Measurements from ENCODE around the gene NPAP1.

GRCh38 chr15:24676431-24676830 lies 856 bp downstream of the NPAP1 start:
- no peak for TF ChIP-seq CTCF (IDR thresholded peaks at IDR 0.05; ENCODE audit: poor library complexity, severe bottlenecking)
- TF ChIP-seq MXI1 (conservative IDR thresholded peaks at IDR 0.05; ENCODE audit: poor library complexity, severe bottlenecking): no peak
- TF ChIP-seq SMC3 (conservative IDR thresholded peaks at IDR 0.05; ENCODE audit: poor library complexity): no peak
- TF ChIP-seq POLR2AphosphoS5 (IDR thresholded peaks at IDR 0.05): no peak
